ENCODE results near the gene TEKT5.

Gene TEKT5

GRCh38 chr16:10607157-10607556 is 87.6 kb downstream of the TEKT5 start:
- no peak for DNase-seq

- DNase-seq = no peak
These were observed 88.1 kb downstream of the TEKT5 start for GRCh38 chr16:10606607-10607006.

GRCh38 chr16:10605636-10606035 is 89.1 kb downstream of the TEKT5 start:
- no peak for DNase-seq

GRCh38 chr16:10601444-10602408 is 93.0 kb downstream of the TEKT5 start:
- DNase-seq = no peak

DNA sequence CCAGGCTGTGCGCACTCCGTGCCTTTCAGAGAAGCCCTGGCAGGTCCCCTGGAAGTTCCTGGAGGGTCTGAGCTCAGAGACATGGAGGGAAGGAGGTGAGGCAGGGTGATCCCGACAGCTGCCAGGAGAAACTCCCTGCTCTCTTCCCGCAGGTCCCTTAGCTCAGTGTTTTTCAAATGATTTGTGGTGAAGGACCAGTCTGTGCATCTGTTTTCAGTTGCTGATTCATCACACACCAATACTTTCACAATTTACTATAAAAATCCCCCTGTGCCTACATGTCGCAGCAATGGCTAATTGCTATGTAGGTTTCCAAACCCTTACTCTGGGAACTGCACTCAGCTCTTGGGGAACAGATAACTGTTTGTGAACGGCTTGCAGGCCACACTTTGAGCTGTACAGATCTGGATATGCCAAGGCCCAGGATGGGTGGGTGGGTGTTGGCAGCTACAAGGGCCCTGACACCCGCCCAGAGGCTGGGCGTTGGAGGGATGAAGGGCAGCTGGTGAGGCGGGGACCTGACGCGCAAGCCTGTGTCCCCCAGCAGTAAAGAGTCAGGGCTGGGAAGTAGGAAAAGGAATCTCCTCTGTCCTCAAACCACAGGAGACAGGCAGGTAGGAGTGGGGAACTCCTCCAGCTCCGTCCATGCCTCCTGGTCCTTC is 93.8 kb downstream of the TEKT5 start:
- DNase-seq = no peak

DNA sequence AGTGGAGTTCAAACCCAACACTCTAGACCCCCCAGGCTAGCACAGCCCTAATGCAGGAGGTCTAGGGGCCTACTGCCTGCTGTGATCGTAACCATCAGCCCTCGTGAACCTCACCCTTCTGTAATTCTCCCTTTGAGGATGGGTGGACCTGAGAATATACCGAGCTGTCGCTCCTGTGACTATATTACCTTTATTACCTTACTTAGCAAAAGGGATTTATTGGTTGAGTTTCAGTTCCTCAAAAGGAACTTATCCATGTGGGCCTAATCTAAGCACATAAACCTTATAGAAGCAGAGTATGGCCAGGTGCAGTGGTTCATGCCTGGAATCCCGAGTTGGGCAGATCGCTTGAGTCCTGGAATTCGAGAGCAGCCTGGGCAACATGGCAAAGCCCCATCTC is 95.1 kb downstream of the TEKT5 start:
- no peak for DNase-seq

DNA sequence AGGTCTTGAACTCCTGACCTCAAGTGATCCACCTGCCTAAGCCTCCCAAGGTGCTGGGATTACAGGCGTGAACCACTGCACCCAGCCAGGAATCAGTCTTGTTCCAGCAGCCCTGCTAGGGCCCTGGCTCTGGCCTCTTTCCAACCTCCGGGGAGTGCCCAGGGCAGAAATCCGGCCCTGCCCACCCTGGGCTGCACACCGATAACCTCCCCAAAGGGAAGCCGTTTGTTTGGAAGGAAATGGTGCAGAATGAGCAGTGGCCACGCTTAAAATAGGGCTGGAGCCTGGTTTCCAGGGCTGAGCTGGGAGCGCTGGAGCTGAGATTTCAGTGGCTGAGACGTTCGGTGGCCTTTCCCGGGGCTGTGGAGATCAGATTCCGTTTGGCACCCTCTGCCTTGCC is 96.6 kb downstream of the TEKT5 start:
- DNase-seq = no peak

GRCh38 chr16:10597187-10597601 is 97.5 kb downstream of the TEKT5 start:
- DNase-seq = no peak

GRCh38 chr16:10594312-10594950 is 100.3 kb downstream of the TEKT5 start:
- no peak for DNase-seq

DNA sequence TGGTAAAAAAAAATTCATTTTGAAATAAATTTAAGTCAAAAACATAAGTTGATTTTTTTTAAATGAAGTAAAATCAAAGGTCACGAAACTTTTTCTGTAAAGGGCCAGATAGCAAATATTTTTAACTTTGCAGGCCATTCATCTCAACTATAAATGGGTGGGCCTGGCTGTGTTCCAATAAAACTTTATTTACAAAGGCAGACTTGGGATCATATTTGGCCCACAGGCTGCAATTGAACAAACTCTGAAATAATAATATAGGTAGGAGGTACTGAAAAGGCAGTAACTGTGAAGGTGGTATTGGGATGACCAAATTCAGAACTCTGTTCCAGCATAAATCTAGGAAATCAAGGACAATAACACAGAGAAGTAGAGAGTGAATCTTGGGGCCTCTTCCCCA is 102.1 kb downstream of the TEKT5 start:
- DNase-seq = no peak

GRCh38 chr16:10590342-10590741 is 104.4 kb downstream of the TEKT5 start:
- no peak for DNase-seq

- DNase-seq = no peak
These were observed 105.6 kb downstream of the TEKT5 start for GRCh38 chr16:10589109-10589508.

GRCh38 chr16:10587622-10588021 is 107.1 kb downstream of the TEKT5 start:
- no peak for DNase-seq

DNA sequence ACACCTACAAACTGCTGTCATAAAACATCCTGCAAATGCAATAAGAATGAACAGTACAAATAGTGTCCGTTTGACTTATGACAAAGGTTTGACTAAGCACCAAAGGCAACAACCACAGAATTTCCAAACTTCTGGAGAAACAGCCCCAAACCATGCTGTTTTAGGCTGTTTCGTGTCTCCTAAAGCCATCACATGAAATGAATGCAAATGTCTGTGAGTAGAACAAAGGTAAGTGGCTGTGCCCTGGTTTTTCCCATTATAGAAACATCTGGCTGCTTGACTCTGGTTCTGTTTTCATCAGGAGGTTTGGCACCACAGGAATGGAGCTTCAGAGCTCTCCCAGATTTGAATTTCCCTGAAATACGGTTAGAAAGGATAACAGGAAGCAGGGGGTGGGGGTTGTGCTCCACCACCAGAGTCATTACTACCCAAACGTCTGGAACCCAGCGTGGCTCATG is 109.7 kb downstream of the TEKT5 start:
- no peak for DNase-seq

GRCh38 chr16:10583269-10583668 is 111.5 kb downstream of the TEKT5 start:
- DNase-seq = no peak

DNA sequence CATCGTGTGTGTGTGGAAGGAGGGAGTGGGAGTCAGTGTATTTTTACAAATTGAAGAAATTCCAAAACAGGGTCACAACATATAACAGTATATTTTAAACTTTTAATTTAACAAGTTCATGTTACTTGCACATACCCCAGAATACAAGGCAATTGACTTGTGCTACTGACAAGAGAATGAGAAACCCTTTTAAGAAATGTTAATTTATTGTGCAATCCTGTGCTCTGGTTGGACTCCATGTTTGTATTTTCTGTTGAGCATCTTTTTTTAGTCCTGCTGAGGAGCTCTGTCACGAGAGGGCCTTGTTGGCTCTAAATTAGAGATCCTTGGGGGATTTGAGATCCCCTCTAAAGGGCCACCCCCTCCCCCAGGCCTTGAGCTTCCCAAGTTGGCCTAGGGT is 113.2 kb downstream of the TEKT5 start:
- no peak for DNase-seq

DNA sequence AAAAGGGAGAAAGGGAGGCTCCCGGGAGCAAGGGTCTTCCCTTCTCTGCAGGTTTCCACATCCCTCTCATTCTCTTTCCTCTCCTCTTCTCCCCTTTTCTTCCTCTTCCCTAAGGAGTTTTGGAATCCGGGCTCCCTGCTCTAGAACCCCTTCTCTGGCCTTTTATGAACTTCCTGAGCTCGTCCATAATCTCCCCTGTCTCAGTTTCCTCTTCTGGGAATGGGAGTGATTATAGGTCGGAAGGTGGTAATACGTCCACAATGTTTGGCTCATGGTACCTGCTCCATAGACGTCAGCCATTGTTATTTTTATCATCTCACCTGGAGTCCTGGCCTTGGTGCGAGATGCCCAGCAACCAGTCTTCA is 113.9 kb downstream of the TEKT5 start:
- DNase-seq = no peak

- no peak for DNase-seq
These were observed 114.5 kb downstream of the TEKT5 start, which contains the start of gene EMP2 for GRCh38 chr16:10579965-10580882. EMP2 (minus strand) TSS chr16:10580598; CDS start chr16:10547617, 32,981 bp downstream.

- DNase-seq = no peak
These were observed 115.2 kb downstream of the TEKT5 start for GRCh38 chr16:10579575-10579964.

DNA sequence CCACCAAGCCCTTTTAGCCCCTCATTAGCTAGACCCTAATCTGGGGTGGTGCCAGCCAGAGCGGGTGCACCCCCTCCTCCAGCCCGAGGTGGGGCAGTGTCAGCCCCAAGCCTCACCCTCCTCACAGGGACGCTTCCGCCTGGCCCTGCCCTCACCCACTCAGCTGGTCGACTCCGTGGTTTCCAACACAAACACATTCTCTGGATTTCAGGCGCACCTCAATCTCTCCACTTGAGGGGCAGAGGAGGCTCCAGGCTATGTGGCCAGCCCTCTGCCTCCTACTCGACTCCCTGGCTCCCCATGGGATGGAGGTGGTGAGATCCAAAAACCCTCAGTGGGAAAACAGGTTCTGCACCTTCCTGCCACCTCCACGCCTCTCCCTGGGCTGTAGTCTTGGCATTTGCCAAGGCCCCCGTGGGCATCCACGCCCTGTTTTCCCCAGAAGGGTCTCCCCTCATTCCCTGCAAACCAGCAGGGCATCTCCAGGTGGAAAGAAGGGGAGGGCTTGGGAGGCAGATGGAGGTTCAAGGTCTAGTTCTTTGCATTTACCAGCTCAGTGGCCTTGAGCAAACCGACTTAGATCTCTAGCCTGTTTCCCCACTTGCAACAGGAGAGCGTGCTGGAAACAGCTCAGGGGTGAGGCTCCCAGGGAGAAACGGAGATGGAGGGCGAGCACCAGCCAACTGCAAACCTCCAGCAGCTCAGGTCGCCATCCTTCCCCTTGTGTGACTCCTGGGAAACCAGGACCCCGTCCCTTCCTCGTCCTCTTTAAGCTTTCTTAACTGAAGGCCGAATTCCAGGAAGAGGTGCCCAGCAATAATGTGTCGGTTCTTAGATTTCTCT is 116.0 kb downstream of the TEKT5 start:
- no peak for DNase-seq
